ENCODE data around the gene PTPRD.
A peak's percentile ranks its signal among the peaks of the same experiment; 100 is the strongest.

The PTPRD gene

DNA sequence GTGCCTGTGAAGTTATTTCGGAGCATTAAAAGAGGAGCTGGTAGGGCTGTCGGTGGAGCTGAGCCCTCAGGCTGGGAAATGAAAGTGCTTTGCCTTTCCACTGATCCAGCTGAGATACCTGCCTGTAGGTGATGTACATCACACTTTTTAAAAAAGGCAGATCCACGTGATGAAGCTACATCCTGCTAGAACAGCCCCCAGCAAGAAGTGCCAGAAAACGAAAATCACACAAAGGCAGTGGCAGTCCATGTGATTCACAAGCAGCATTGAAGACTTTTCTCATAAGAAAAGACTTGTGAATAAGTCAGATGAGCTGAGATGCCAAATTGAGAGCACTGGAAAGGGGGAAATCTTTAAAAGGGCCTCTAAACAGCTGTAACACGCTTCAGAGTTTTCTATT is 765.1 kb downstream of the PTPRD start:
- DNase-seq: no peak

DNA sequence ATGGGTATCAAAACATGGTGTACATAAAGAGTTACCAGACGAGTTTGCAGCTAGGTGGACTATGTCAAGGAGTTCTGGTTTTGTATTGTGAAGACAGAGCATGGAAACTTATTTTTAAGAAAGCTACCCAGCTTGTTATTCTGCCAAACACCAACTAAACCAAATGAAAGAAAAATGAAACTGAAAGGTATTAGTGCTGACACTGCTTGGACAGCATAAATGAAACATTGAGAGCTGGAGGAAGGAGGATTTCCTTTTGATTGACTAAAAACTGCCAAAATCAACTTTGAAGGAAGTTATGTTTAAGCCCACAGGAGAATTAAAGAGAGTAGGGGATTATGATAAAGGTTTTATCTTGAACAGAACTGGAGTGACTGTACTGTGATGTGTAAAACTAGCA is 766.2 kb downstream of the PTPRD start:
- peak; percentile 2 for DNase-seq

DNA sequence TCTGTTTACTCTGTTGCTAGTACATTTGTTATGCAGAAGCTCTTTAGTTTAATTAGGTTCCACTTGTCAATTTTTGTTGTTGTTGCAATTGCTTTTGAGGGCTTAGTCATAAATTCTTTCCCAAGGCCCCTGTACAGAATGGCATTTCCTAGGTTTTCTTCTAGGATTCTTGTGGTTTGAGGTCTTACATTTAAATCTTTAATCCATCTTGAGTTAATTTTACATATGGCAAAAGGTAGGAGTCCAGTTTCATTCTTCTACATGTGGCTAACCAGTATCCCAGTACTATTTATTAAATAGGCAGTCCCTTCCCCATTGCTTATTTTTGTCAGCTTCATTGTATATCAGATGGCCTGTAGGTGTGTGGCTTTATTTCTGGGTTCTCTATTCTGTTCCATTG is 792.4 kb downstream of the PTPRD start:
- DNase-seq: no peak

DNA sequence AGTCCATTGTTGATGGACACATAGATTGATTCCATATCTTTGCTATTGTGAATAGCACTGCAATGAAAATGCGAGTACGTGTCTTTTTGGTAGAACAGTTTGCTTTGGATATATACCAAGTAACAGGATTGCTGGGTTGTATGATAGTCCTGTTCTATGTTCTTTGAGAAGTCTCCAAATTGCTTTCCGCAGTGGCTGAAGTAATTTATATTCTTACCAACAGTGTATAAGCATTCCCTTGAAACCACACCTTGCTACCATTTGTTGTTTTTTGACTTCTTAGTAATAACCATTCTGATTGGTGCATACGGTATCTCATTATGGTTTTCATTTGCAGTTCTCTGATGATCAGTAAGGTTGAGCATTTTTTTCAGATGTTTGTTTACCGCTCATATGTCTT is 792.9 kb downstream of the PTPRD start:
- DNase-seq: no peak

DNA sequence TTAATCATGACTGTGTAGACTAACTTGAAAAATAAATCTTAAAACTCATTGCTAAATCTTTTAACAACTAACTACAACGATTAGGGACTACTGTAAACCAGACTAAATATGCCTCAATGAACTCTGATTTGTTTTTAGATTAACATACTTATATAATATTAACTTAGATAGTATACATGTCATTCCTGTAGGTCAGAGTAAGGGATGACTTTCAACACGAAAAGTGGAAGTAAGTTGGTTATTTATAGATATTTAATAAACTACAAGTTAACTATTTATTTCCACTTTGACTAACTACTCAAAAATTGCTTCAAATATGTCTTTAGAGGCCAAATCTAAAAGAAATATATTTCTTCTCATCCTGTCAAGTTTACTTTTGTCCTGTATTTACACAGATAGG is 795.6 kb downstream of the PTPRD start:
- DNase-seq: no peak

DNA sequence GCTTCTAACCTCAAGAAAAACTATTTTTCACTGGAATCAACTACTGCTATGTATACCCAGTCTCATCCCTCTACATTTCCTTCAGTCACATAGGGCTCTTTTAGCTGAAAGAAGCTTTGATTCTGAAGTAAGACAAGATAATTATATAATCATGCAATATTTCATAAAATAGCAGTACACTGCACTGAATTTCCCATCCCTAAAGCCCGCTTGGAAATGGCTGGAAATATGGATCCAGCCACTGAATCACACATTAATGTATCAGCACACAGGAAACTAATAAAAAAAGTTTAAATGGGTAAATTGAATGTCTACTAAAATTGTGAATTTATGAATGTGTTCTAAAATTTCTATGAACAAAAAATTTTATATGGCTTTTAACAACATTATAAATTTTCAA is 808.7 kb downstream of the PTPRD start:
- no peak for DNase-seq

DNA sequence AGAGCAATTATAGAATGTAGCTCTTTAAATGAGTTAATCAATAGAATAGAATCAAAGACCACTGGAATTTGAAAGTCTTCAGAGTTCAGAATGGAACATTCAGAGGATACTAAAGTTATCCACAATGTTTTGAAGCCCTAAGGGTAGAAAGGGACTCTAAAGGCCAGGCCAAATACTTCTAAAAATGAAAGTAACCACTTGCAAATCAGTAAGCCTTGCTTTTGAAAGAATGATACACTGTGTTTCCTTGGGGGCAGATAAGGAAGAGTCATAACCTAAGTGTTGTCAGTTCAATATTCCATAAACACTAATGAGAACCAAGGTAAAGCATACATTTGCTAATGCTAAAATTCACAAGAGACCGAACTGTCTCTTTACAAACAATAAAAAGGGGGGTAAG is 813.5 kb downstream of the PTPRD start:
- no peak for DNase-seq

DNA sequence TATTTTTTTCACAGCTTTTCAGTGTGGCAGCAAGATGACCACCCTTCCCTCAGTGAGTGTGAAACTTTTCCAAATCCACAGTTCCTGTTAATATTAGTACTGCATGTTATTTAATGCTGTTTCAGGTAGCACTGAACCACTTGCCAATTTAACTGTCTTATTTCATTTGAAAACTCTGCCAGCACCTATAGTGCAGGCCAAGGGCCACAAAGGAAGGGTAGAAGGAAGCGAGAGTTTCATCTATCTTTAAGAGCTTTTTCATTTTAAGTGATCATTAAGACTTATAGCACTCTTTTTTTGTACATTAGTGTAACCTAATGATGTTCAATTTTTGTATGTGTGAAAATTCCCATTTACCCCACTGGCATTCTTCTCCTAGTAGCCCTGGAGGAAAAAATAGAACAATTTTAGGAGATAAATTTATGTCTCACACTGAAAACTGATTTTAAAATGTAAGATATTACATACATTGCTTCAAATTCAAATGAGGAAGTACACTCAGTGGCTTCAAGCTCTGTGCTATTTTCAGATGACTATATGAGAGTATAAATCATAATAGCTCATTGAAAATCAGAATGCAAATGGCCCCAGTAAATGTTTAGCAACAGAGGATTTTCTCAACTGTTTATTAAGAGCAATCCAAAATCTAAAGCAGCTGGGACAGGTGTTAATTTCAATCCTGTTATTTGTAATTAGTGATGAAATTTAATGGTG is 820.5 kb downstream of the PTPRD start:
- DNase-seq: no peak

DNA sequence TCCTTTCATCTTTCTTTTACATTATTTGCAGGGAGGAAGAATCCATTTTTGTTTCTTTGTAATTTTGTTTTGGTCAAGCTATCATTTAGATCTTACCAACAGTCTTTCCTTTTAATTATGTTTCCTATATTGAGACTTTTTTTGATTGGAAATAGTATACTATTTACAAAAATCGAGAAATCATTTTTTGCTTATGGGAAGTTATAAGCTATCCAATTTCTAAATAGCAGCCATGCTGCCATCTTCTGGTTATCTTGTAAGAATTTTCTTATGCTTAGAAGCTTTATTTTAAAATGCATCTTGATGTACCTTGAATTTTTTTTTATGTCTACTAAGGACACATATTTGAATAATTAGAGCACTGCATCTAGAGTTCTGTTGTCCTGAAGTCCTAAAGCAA is 821.2 kb downstream of the PTPRD start:
- no peak for DNase-seq

DNA sequence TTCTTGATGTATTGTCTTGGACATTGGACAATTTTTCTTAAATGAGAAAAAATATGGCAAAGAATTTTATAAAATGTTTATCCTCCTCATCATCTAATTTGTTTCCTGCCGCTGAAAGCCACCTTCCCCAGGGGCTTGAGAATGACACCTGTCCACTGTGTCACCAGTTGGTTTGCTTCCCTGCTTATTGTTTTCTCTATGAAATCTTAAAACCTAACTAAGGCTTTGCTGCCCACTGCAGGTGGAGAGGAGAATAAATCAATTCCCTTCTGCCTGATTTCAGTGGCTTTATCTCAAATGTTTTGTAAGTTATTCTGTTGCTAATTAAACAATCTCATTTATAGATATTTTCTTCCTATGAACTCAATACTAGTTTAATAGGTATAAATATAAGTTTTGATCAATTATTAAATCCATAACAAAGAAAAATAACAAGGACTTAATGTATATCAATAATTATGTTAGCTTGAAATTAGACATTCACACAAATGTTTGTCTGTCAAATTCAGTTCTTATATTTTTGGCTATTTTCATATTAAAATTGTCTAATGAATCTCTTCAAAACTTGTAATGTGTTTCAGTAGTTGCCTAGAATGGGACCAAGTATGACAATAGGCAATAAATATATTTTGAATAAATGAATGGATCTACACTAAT is 822.5 kb downstream of the PTPRD start:
- peak; percentile 12 for DNase-seq

DNA sequence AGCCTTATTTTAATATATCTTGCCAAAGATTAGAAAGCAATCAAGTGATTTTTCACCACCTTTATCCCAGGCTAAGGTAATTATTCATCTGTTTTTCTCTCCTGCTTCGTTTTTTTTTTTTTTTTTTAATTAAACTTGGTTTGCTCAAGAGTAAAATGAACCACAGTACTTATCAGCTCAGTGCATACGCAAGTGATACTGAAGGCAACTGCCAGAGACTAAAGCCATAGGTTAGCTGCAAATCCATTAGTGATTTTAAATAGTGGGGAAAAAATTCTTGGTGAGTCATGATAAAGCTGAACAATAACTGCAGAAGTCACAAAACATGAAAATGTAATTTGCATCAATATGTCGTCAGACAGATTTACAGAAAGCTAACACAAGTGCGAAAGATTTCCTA is 829.1 kb downstream of the PTPRD start:
- DNase-seq: no peak

DNA sequence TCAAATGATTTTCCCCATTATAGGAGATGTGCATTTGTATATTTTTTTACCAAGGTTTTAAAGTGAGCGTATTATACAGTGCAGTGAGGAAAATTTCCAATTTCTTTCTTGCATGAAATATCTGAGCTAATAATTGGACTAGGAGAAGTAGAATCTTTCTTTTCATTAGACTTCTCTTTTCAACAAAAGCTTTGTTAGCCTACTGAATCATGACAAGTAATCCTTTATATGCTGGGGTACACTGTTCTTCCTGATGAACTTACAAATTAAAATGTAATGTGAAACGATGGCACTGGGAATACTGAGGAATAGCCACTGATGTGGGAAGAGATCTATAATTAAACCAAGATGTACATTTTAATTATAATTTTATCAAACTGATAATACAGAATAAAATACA is 829.6 kb downstream of the PTPRD start:
- no peak for DNase-seq

DNA sequence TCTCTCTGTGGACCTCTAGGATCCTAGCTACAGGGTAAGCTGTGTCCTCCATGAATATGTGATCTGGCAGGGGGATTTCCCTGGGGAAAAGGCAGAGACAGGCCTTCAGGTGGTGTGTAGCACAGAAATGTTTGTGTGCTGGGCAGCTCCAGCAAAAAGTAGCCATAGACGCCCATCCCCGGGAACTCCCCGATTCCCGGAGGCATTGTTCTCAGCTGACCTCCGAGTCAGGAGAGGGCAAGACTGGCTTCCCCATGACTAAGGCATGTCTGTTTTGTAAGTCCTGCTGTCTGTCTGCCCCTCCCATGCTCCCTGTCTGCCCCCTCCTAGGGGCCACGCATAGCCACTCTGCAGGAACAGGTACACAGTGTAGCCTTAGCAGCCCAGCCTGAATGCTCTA is 834.5 kb downstream of the PTPRD start:
- DNase-seq: no peak

DNA sequence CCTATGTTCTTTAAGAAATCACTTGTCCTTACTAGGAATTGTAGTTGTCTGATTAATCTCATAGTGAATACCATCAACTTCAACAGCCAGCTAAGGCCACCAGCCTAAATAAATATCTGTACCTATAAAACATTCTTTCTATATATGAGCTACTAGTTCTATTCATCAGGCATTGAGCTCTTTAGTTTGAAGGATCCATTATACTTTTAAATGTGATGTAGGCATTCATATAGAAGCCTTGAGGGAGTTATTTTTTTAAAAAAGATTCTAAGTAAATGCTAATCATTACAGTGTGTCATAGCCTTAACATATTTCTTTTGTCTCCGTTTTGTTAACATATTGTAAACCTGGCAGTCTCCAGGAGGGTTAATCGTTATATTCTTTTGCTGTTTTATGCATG is 838.3 kb downstream of the PTPRD start:
- DNase-seq: no peak

DNA sequence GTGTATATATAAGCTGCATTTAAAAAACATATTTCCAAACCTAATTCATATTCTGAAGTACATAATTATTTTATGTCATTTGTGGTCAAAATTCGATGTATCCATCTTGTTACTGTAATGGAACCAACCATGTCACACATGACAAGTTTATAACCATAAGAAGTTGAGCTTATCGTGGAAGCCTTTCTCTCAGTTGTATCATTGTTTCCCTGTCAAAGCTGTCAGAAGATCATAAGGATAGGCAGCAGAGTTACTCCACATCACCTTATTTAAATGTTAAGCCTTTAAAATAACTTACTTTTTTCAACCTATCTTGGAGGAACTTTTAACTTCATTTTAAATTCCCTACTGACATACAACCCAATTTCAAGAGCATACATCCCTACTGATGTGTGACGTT is 841.5 kb downstream of the PTPRD start:
- no peak for DNase-seq

DNA sequence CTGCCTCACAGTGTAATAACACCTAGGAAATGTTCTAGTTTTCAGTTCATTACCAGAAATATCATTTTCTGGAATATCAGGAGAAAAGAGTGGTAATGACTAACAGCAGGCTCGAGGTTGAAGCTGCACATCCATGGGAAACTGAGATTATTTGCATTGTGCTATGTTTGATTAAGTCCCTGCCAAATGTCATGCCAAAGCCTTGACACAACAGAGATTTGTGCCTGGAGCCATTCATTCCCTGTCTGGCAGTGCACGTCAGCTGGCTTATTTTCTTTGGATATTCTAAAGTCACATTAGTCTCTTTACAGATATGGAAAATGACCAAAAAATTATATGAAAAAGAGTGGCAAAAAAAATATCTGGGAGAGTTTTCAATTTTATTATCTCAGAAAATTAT is 848.0 kb downstream of the PTPRD start:
- no peak for DNase-seq

DNA sequence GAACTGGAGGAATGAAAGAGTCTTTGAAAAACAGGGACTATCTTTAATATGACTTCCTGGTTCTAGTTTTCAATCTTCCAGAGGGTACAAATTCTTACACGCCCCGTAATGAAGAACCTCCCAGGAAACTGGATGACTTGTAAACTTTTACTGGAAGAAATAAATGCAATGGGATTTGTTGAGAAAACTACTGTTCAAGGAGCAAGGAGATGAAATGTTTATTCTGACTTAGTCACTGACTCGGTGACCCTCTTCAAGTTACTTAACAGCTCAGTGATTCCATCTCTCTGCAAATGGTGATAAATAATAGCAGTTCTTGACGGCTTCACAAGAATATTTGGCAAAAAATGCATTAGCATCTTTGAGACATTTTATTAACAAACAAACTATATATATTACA is 858.6 kb downstream of the PTPRD start:
- no peak for DNase-seq

DNA sequence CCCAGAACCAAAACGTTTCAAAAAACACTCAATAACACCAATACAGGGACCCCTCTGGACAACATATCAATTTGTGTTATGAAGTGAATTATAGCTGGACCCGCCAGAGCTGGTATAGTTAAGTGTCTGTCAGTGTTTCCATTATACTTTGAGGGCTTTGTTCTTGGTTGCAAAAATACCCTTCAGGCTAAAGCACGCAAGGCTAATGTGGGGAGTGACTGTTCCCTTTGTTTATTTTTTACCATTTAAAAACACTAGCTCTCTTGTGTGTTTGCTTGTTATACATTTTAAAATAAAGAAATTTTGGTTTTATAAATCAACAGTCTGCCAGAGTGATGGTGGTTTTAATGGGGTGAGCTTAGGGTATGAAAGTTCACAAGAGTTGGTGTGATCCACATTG is 859.5 kb downstream of the PTPRD start:
- DNase-seq: no peak

DNA sequence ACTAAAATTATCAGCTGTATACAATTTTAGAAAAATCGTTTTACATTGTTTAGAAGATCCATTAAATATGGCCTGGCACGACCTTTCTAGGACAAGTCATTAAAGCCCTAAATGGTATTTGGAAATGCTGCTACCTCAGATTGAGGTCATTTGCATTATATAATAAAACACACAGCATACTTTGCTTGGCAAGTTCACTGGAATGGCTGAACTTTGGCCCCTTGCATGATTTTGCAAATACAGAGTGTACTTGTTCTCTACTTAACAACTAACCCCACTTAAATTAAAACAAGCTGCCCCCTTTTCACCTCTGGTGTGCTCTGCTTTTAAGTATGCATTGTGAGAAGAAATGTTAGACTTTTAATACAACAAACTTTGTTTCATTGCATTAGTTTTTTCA is 860.1 kb downstream of the PTPRD start:
- no peak for DNase-seq

DNA sequence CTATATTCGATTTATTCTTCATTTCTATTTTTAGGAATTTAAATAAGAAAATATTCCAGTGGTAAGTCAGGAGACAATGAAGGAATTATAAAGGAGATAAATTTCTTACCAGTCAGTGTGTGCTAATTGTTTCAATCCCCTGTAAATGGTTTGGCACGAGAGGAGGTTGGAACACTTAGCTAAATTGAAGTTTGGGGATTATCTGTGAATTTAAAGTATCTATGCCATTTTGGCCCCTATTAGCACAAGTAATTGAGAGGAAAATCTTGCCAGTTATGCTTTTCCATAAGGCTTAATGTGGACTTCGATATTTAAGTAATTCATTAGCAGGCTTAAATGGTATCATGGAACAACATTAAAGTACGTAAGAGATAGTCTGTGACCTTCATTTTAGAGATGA is 860.8 kb downstream of the PTPRD start:
- no peak for DNase-seq

DNA sequence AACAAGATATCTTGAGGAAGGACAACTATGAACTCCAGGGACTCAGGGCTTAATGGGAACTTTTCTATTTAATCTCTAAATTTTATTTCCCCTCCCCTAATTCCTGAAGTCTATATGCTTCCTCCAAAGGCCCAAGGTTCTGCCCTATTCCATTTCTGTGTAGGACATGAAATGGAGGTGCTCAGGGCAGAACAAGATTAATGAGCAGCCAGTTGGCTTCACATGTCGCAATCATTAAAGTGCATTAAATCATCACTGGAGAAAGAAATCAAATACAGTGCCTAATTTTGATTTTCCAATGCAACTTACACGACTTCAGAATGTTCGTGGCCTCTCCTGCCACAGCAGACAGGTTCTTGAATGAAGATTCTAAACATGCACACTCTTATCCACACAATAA is 862.1 kb downstream of the PTPRD start:
- DNase-seq: no peak

DNA sequence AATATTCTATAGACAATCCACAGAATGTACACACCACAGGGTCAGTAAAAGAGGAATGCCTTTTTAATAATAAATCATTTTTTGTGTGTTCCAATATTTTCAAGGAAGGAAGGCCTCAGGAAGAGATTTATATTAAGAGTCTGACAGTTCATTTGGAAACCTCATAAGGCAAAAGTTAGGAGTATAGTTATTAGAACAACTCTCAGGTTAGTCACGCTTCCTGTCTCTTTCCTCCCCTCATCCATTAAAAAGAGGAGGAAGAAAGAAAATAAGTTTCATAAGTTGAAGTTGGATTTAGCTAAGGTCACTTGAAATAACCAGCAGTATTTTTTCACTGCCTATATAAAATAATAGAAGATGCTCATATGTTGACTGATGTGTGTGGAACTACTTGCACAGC is 863.2 kb downstream of the PTPRD start:
- no peak for DNase-seq

DNA sequence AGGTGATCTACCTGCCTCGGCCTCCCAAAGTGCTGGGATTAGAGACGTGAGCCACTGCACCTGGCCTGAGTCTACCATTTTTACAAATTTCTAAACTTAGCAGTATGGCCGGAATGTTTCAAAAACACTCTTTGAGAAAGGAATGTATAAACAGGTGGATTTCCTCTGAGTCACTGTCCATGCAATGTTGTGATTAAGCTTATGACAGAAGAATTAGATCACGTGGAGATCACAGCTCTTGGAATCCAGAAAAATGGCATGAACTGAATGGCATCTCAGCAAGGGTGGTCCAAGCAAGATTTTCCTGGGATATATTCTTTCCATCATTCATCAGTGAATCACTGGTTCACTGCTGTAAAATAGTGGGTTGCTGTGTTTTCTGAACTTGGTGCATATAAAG is 865.0 kb downstream of the PTPRD start:
- no peak for DNase-seq

DNA sequence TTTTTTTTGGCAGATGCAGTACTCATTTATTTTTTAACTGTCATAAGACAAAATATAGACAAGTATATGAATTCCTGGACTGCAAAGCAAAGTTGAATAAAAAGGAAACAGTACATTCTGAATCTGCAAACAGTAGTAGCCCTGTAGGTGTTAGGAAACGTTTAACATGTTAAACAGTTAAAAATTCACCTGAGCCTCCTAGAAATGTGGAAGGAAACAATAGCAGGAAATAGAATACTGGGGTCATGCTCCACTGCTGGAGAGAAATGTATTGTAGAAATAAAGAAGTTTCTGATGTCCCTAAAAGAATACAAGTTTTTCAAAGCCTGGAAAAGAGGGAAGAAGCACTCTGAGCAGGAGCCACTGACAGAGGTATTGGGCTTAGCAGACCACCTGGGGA is 866.0 kb downstream of the PTPRD start:
- DNase-seq: no peak

DNA sequence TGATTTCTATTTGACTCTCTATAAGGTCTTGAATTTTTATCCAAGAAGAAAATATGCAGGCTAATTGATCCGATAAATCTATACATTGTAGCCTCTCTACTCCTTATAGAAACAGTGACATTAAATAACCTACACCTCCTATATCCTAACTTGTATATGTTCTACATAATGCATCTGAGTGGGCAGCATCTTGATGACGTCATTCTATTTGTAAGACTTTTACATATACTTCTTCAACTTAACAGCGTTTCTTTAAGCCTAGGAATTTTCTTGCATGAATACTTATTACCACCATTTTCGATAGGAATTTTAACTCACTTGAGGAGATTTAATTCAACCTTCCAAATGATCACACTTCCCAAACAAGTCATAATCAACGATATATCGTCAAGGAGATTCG is 869.0 kb downstream of the PTPRD start:
- DNase-seq: no peak

Measured in inflammatory macrophage treated with lipopolysaccharide for 4 hours (primary cell).